Skin of body (tissue), 2 donors: Measurements from ENCODE around the gene PADI2. TPM values are rescaled to one million over a fixed set of nuclear protein-coding genes. Genes with fewer than 3 reads are reported as not detected.
"Not testable (repeated sequence)": the region's sequence is repeated elsewhere in the genome, so short reads cannot be mapped to it uniquely, and the experiment has no call there.

Experiments
- DNase-seq: peaks from one replicate; lab custom pipeline; 2025; lab: John Stamatoyannopoulos, UW
- total RNA-seq: library from RNA; depleted of rRNA; stranded (reverse); fragments of >200 nt; gene quantifications from one replicate; pipeline ENCODE4 v1.2.3, GENCODE V29; 2014

The PADI2 gene
- total RNA-seq, 1 donor from 2014 or later = 11.8 TPM

DNA sequence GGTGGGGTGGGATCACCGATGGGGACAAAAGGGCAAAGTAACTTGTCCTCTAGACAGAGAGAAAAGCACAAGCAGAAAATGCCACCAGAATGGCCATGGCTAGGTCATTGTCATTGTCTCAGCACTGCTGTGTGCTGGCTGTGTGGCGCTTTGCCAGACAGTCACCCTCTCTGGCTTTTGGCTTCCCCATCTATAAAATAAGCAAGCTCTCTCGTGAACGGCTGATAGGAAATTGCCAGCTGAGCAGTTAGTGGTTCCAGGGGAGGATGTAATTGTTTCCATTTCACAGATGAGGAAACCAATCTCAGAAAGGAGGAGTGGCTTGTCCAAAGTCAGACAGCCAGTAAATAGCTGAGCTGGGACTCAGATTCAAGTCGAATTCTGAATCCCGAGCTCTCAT lies 32.5 kb downstream of the PADI2 start:
- no peak for DNase-seq

DNA sequence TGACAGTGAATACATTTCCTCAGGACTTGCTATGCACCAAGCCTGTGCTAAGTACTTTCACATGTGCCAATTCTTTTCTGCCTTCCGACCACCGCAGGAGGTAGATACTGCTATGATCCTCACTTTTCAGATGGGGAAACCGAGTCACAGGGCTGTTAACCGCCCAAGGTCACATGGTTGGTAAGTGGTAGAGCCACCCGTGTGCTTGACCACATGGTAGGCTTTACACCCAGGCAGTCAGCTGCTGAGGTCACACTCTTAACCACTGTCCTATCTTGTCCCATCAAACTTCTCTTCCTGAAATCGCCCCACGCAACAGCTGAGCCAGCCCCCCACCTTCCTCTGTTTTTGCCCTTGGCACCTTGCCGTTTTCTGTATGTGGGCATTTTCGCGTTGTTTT lies 34.5 kb downstream of the PADI2 start:
- DNase-seq = no peak

DNA sequence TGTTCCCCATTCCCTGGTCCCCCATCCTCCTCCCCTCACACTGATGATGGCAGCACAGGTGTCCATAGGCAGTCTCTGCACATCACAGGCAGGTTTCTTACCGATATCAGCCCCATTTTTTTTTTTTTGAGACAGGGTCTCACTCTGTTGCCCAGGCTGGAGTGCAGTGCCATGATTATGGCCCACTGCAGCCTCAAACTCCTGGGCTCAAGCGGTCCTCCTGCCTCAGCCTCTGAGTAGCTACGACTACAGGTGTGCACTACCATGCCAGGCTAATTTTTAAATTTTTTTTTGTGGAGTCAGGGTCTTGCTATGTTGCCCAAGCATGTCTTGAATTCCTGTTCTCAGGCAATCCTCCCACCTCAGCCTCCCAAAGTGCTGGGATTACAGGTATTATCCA lies 36.5 kb downstream of the PADI2 start:
- no peak for DNase-seq

DNA sequence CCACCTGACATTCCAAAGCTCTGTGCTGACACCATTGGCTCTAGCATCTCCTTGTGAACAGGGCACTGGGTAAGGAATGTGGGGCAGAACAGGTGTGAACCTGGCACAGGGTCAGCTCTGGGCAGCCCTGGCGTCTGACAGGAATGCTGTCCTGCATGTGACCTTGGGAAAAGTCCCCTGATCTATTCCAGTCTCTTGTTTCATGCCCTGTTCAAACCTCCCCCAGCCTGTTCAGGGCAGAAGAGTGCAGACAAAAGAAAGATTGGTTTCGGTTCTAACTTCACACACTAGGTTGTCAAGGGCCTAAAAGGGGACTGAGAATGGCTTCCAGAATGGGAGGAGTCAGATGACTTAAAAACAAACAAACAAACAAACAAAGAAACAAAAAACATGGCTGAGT lies 37.8 kb downstream of the PADI2 start:
- DNase-seq = no peak

GRCh38 chr1:17080880-17081279 lies 38.4 kb downstream of the PADI2 start:
- no peak for DNase-seq

DNA sequence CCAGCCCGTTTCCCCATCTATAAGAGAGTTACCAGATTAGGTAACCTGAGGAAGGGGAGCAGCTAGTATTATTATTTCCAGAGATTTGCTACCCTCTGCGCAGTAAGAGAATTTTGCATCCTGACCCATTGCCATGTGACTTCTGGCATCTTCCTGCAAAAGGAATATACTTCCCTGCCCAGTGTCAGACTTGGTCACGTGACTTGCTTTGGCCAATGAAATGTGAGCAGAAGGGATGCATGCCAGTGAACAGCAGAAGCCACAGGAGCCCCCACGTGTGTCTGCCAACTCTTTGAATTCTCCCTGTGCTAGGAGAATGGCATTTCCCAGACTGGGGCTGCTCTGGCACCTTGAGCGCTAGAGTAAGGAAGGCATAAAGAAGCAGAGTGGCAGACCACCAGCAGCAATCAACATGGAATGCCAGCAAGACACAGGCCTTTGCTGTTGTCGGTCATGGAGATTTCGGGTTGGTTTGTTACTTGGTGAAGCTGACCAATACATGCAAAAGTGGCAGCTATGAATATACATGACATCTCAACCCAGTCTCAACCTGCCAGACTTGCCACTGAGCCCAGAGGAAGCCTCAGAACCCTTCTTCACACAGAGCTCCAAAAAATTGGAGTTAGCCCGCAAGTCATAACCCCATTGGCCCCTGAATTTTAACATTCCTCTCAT lies 39.0 kb downstream of the PADI2 start:
- DNase-seq = no peak

GRCh38 chr1:17078991-17079868 lies 40.0 kb downstream of the PADI2 start:
- DNase-seq = no peak

DNA sequence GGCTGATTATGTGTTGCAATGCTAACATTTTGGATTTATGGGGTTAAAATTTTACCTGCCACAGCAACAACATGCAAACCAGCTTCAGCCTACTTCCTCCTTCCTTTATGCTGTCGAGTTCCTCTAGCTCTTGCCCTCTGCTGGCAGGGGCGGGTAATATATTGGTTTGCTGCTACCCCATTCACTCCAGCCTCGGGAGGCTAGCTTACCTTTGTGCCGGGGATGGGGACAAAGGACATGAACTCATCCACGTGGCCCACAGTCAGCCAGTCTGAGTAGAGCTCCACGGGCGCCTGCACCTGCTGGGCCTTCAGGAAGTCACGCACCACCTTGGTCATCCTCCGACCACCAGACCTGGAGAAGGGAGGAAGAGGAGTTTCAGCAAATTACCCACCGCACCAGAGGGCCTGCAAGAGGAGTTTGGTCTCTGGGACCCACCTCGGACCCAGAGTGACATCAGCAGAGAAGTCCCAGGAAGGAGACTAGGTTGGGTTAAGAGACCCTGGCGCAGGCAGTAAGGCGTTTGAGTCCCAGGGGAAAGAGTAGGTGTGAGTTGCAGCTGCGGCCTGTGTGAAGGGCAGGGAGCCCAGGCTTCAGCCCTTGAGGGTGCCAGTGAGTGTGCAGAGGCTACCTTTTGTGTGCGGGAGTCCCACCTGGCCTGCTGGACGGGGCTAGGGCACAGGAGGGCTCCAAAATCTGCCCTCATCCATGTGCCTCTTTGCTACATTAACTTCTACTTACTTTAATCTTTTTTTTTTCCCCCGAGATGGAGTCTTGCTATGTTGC lies 43.6 kb downstream of the PADI2 start:
- DNase-seq = no peak

DNA sequence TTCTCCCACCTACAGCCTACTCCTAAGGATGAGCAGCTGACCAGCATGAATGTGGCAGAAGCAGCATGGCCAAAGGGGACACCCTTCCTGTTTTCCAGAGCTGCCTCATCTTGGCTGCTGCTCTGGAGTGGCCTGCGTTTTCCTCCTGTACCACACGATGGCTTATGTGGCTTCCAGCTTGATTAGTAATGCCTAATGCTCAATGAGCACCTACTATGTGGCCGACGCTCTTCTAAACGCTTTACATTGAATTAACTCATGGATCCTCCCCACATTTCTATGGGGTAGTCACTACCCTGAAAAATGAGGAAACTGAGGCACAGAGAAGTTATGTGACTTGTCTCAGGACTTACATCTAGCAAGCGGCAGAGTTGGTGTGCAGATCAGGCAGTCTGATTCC lies 47.5 kb downstream of the PADI2 start:
- DNase-seq = no peak

DNA sequence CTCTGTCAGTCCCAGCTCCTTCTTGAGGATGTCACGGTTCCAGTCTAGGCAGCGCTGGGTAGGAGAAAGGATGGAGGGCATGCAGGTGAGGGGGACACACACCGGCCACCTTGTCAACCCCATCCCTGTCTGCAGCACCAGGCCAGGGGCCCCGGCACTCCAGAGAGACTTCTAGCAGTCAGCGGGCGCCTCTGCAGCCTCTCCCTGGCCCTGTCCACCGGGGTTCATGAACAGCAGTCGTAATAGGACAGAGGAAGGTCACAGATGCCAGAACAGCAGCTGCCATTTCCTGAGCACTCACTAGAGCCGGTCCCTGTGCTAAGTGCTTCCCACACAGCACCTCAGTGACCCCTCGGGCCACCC lies 49.1 kb downstream of the PADI2 start:
- DNase-seq = no peak

DNA sequence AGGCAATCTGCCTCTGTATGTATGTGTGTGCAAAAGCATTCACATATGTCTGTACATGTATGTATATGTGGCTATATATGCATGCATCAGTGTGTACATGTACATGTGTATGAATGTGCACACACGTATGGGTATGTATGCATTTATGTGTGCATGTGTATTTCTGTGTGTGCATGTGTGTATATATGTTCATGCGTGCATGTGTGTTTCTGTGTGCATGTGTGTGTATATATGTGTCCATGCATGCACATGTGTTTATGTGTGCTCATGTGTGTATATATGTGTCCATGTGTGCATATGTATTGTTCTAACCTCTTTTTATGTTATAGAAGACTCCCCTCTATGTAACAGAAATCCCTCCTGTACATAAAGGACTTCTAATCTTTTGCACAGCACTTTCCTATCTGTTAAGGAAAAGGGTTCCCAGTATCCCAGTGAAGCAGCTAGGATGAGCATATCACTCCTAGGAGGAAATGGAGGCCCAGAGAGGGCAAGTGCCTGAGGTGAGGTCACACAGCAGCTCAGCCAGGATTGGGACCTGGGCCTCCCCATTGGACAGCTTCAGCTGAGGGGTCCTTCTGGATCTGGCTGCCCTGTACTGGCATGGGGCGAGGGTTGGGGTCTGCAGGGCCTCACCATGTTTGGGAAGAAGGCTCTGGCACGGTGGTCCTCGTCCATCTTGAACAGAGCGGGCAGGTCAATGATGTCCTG lies 49.6 kb downstream of the PADI2 start:
- DNase-seq = no peak

DNA sequence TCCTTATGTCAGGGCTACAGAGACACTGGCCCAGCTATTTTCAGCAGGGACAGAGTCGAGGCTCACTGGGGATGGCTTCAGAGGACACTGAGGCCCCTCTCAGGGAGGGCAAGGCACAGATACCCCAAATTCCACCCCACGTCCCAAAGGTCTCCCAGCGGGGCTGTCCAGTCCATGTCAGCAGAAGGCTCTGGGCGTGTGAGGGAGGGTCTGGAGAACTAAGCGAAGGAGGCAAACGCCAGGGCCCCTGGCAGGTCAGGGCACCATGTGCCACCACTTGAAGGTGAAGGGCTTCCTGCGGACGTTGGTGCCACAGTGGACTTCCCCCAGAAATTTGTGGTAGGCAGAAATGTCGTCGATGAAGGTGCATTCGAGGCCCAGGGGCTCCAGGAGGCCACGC lies 50.5 kb downstream of the PADI2 start:
- DNase-seq = no peak

- no peak for DNase-seq
Observed at GRCh38 chr1:17067465-17068240, 51.6 kb downstream of the PADI2 start.

DNA sequence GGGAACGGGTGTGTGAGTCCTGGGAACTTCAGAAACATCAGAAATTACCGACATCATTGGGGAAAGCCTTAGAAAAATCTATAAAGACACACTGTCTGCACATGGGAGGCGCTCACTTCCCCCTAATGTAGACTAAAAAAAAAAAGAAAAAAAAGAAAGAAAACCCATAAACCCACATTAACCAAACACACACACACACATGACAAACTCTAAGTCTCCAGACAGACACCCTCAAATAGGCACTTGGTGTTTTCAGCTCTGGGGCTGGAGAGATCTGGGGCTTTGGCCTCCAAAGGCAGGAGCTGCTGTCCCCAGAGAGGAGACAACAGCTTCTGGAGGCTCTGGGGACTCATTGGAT lies 52.2 kb downstream of the PADI2 start:
- DNase-seq = no peak

- DNase-seq = no peak
Observed at GRCh38 chr1:17066361-17067068, 52.7 kb downstream of the PADI2 start.

DNA sequence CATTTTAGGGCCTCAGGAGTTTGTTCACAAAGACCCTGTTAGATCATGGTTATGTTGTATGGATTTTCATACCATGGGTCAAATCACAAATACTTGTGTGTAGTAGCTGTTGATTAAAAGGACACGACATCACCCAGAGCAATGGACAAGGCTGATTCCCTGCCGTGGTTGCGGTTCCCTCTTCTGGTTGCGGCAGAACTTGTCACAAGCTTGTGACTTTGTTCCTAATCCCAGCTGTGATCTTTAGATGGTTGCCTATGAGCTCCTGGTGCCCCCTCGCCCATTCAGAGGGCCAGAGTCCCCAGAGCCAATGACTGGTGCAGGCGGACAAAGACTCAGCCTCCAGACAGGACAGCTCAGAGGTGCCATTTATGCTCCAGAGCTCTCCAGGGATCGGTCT lies 53.6 kb downstream of the PADI2 start:
- no peak for DNase-seq

GRCh38 chr1:17062751-17063150 lies 56.5 kb downstream of the PADI2 start:
- not testable (repeated sequence) for DNase-seq

- DNase-seq = no peak
Observed at GRCh38 chr1:17061892-17062291, 57.4 kb downstream of the PADI2 start.

DNA sequence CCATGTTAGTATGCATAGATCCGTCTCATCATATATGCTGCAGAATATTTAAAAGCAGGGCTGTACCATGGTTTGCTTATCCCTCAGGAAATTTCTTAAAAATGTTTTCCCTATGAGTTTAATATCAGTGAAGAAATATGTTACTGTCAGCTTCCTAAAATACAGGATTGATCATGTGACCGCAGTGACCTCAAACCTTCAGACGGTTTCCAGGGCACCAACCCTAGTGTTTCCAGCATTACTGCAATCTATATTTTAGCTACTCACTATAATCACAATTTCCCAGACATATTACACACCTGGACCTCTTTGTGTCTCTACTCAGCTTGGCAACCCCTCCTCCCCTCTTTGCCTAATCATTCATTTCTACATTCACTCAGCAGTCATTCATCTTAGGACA lies 57.8 kb downstream of the PADI2 start:
- peak; percentile 3 for DNase-seq

- DNase-seq = no peak
Observed at GRCh38 chr1:17060306-17060749, 58.9 kb downstream of the PADI2 start.
